Liver (tissue), 2 donors: ENCODE results near the gene NLGN1.

Source experiments
- FOXA1 ChIP-seq: IDR thresholded peaks from 2 replicates; pipeline ENCODE4 v1.6.1; 2016; ENCODE audit warnings: antibody characterized with exemption
- GABPA ChIP-seq, 2 donors: IDR thresholded peaks in 1 of 2; conservative IDR thresholded peaks in 1 of 2; 2 replicates each; pipeline ENCODE4 v1.6.1; 2016; ENCODE audit warnings: antibody characterized with exemption in 2 of 2, mild to moderate bottlenecking in 1 of 2, moderate library complexity in 1 of 2
- REST ChIP-seq: IDR thresholded peaks from 2 replicates; pipeline ENCODE4 v1.6.1; 2016; ENCODE audit warnings: antibody characterized with exemption, mild to moderate bottlenecking
- TF ChIP-seq, protein P1 (sequence below): IDR thresholded peaks from 2 replicates; pipeline ENCODE4 v1.6.1; 2016; ENCODE audit warnings: antibody characterized with exemption
- donor health status: healthy.

DNA sequence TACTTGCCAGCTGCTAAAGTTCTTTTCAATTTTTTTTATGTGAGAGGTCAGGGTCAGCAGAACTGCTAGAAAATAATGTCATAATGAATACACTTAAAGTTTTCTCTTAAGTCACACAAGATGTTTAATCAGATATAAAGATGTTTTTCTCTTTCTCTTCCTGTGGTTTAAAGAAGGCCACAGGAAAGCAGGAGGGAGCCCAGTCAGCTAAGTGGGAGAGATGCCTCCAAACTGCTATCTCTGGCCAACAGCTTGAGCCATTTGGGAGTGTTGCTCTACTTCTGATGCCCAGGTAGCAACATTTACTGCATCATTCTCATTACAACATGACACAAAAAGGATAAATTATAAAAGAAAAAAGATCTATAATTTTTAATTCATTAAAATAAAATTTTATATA is 45.7 kb upstream of the NLGN1 start:
- no peak for TF ChIP-seq FOXA1
- TF ChIP-seq GABPA (IDR thresholded peaks at IDR 0.05 in 1 of 2, conservative IDR thresholded peaks at IDR 0.05 in 1 of 2), result no peak
- TF ChIP-seq REST, result no peak
- TF ChIP-seq, protein P1, sequence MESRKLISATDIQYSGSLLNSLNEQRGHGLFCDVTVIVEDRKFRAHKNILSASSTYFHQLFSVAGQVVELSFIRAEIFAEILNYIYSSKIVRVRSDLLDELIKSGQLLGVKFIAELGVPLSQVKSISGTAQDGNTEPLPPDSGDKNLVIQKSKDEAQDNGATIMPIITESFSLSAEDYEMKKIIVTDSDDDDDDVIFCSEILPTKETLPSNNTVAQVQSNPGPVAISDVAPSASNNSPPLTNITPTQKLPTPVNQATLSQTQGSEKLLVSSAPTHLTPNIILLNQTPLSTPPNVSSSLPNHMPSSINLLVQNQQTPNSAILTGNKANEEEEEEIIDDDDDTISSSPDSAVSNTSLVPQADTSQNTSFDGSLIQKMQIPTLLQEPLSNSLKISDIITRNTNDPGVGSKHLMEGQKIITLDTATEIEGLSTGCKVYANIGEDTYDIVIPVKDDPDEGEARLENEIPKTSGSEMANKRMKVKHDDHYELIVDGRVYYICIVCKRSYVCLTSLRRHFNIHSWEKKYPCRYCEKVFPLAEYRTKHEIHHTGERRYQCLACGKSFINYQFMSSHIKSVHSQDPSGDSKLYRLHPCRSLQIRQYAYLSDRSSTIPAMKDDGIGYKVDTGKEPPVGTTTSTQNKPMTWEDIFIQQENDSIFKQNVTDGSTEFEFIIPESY, result no peak
